ENCODE data around the gene SCGB3A2.

- TF ChIP-seq, protein P1, sequence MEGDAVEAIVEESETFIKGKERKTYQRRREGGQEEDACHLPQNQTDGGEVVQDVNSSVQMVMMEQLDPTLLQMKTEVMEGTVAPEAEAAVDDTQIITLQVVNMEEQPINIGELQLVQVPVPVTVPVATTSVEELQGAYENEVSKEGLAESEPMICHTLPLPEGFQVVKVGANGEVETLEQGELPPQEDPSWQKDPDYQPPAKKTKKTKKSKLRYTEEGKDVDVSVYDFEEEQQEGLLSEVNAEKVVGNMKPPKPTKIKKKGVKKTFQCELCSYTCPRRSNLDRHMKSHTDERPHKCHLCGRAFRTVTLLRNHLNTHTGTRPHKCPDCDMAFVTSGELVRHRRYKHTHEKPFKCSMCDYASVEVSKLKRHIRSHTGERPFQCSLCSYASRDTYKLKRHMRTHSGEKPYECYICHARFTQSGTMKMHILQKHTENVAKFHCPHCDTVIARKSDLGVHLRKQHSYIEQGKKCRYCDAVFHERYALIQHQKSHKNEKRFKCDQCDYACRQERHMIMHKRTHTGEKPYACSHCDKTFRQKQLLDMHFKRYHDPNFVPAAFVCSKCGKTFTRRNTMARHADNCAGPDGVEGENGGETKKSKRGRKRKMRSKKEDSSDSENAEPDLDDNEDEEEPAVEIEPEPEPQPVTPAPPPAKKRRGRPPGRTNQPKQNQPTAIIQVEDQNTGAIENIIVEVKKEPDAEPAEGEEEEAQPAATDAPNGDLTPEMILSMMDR (IDR thresholded peaks at IDR 0.05 in 8 of 11, conservative IDR thresholded peaks at IDR 0.05 in 3 of 11) = no peak
- no peak for TF ChIP-seq POLR2A (IDR thresholded peaks at IDR 0.05)
These were observed 47.0 kb upstream of the SCGB3A2 start, which contains the start of gene SPINK1 for GRCh38 chr5:147831465-147831864.
